Activated naive CD4-positive, alpha-beta T cell treated with Interleukin-2 at 50 U/mL for 16 hours (primary cell): ENCODE measurements around the gene RCAN2.
"Not testable (repeated sequence)": the region's sequence is repeated elsewhere in the genome, so short reads cannot be mapped to it uniquely, and the experiment has no call there.

ENCODE experiments used
- DNase-seq: peaks from one replicate; pipeline ENCODE4 v3.0.0-alpha.2; 2020

Gene RCAN2

GRCh38 chr6:46381057-46381456 is 110.2 kb downstream of the RCAN2 start:
- no peak for DNase-seq

GRCh38 chr6:46380152-46380807 is 111.0 kb downstream of the RCAN2 start:
- no peak for DNase-seq

- no peak for DNase-seq
Measured at GRCh38 chr6:46378882-46379416, 112.3 kb downstream of the RCAN2 start.

- DNase-seq: no peak
Measured at GRCh38 chr6:46378161-46378881, 112.9 kb downstream of the RCAN2 start.

- no peak for DNase-seq
Measured at GRCh38 chr6:46377209-46377608, 114.0 kb downstream of the RCAN2 start.

GRCh38 chr6:46376562-46377061 is 114.6 kb downstream of the RCAN2 start:
- DNase-seq: no peak

- DNase-seq: no peak
Measured at GRCh38 chr6:46370622-46371021, 120.6 kb downstream of the RCAN2 start.

- DNase-seq: no peak
Measured at GRCh38 chr6:46368169-46368536, 123.1 kb downstream of the RCAN2 start.

- no peak for DNase-seq
Measured at GRCh38 chr6:46367354-46368168, 123.7 kb downstream of the RCAN2 start.

GRCh38 chr6:46366190-46366900 is 124.9 kb downstream of the RCAN2 start:
- DNase-seq: no peak

GRCh38 chr6:46357591-46357990 is 133.7 kb downstream of the RCAN2 start:
- no peak for DNase-seq

GRCh38 chr6:46356543-46356942 is 134.7 kb downstream of the RCAN2 start:
- DNase-seq: no peak

GRCh38 chr6:46353528-46353927 is 137.7 kb downstream of the RCAN2 start:
- DNase-seq: no peak

GRCh38 chr6:46352541-46353268 is 138.5 kb downstream of the RCAN2 start:
- no peak for DNase-seq

- no peak for DNase-seq
Measured at GRCh38 chr6:46350714-46351113, 140.5 kb downstream of the RCAN2 start.

GRCh38 chr6:46347669-46348068 is 143.6 kb downstream of the RCAN2 start:
- DNase-seq: no peak

- DNase-seq: no peak
Measured at GRCh38 chr6:46340246-46340645, 151.0 kb downstream of the RCAN2 start.

- no peak for DNase-seq
Measured at GRCh38 chr6:46338131-46338530, 153.1 kb downstream of the RCAN2 start.

- no peak for DNase-seq
Measured at GRCh38 chr6:46334442-46334841, 156.8 kb downstream of the RCAN2 start.

- no peak for DNase-seq
Measured at GRCh38 chr6:46333481-46333880, 157.8 kb downstream of the RCAN2 start.

- DNase-seq: not testable (repeated sequence)
Measured at GRCh38 chr6:46332448-46332847, 158.8 kb downstream of the RCAN2 start.

- no peak for DNase-seq
Measured at GRCh38 chr6:46331461-46331860, 159.8 kb downstream of the RCAN2 start.
